RWPE1 (cell line): ENCODE data around the gene TOP1.
A peak's percentile ranks its signal among the peaks of the same experiment; 100 is the strongest.

Experiments used
- CTCF ChIA-PET: fragments of 350-600 bp; sonication (Branson Sonifier 250); formaldehyde crosslinking; extraction: SDS; loops from one replicate; lab custom pipeline; 2021; lab: Yijun Ruan, JAX
- POLR2A ChIA-PET: fragments of 400-600 bp; formaldehyde crosslinking; extraction: SDS; loops from one replicate; lab custom pipeline; 2020; ENCODE audit warnings: antibody characterized with exemption; ENCODE audit not compliant: low non-redundant PET; lab: Yijun Ruan, JAX
- DNase-seq: peaks from one replicate; pipeline ENCODE4 v3.0.0; 2012; ENCODE audit warnings: low spot score
- H3K27ac ChIP-seq: fragments of 450-650 bp; 2 replicates; pipeline ENCODE4 v1.5.1; 2017
- CTCF ChIP-seq: fragments of 450-650 bp; conservative IDR thresholded peaks from 2 replicates; pipeline ENCODE4 v1.5.1; 2017; ENCODE audit warnings: low read depth, mild to moderate bottlenecking

TOP1 gene

GRCh38 chr20:41169162-41169690 is 140.6 kb downstream of the TOP1 start:
- no peak for TF ChIP-seq CTCF
- CTCF ChIA-PET, result interaction anchor here (0.6 to 2.2 kb wide), 3 partner anchors 63 to 171 kb away, joined by 3 to 7 read pairs (median 6); partner anchors contain the start of gene LPIN3
- no peak for DNase-seq
- POLR2A ChIA-PET, result no interaction called here
- H3K27ac ChIP-seq, result peak overlapping the region; percentile 76

- peak overlapping the region; percentile 76 for H3K27ac ChIP-seq
- DNase-seq, result peak; percentile 74
- ChIA-PET POLR2A (no interaction called here), CTCF (interaction anchor here (0.5 to 2.2 kb wide), 9 partner anchors 35 to 242 kb away, joined by 3 to 10 read pairs (median 4); partner anchors contain the start of gene LPIN3)
- no peak for TF ChIP-seq CTCF
These were observed 141.2 kb downstream of the TOP1 start for GRCh38 chr20:41169791-41170351.

GRCh38 chr20:41170386-41171105 is 141.9 kb downstream of the TOP1 start:
- DNase-seq, result no peak
- peak overlapping the region; percentile 76 for H3K27ac ChIP-seq
- POLR2A ChIA-PET, result no interaction called here
- CTCF ChIA-PET, result interaction anchor here (0.5 to 2.2 kb wide), 8 partner anchors 36 to 376 kb away, joined by 3 to 10 read pairs (median 3); partner anchors contain the start of gene LPIN3
- no peak for TF ChIP-seq CTCF

- no peak for TF ChIP-seq CTCF
- ChIA-PET POLR2A (interaction anchor here (0.6 kb wide), 1 partner anchor 168 kb away, joined by 3 read pairs; no protein-coding TSS in a partner anchor), CTCF (interaction anchor here (0.6 to 3.1 kb wide), 12 partner anchors 13 to 972 kb away, joined by 3 to 96 read pairs (median 4); partner anchors contain the start of genes LPIN3 and ZHX3)
- DNase-seq, result no peak
- H3K27ac ChIP-seq, result peak overlapping the region; percentile 76
These were observed 143.2 kb downstream of the TOP1 start for GRCh38 chr20:41171736-41172295.

- POLR2A ChIA-PET, result no interaction called here
- peak overlapping the region; percentile 76 for H3K27ac ChIP-seq
- TF ChIP-seq CTCF, result no peak
- CTCF ChIA-PET, result interaction anchor here (0.5 to 3.1 kb wide), 54 partner anchors 8 to 972 kb away, joined by 3 to 96 read pairs (median 5); partner anchors contain the start of genes LPIN3, PLCG1 and ZHX3
- DNase-seq, result no peak
These were observed 143.9 kb downstream of the TOP1 start for GRCh38 chr20:41172296-41173140.
